Myocyte (in vitro differentiated cells): Measurements from ENCODE around the gene LRRC10. TPM values are rescaled to one million over a fixed set of nuclear protein-coding genes. Genes with fewer than 3 reads are reported as not detected.

Experiments used
- DNase-seq: peaks from one replicate; pipeline ENCODE4 v3.0.0-alpha.2; 2012; ENCODE audit warnings: low read depth
- microRNA-seq: library from miRNA; unstranded; fragments of <30 nt; microRNA quantifications from one replicate; pipeline ENCODE4, GENCODE V29; 2016
- total RNA-seq: library from RNA; depleted of rRNA; stranded (reverse); fragments of >200 nt; gene quantifications from 2 replicates; pipeline ENCODE4 v1.2.3, GENCODE V29; 2014

The LRRC10 gene
- total RNA-seq, 1 donor from 2014 or later, result not detected

GRCh38 chr12:69570000-69570516 is 40.6 kb downstream of the LRRC10 start:
- DNase-seq, result no peak

GRCh38 chr12:69569236-69569635 is 41.5 kb downstream of the LRRC10 start:
- DNase-seq, result no peak

GRCh38 chr12:69566603-69567002 is 44.1 kb downstream of the LRRC10 start:
- no peak for DNase-seq

DNA sequence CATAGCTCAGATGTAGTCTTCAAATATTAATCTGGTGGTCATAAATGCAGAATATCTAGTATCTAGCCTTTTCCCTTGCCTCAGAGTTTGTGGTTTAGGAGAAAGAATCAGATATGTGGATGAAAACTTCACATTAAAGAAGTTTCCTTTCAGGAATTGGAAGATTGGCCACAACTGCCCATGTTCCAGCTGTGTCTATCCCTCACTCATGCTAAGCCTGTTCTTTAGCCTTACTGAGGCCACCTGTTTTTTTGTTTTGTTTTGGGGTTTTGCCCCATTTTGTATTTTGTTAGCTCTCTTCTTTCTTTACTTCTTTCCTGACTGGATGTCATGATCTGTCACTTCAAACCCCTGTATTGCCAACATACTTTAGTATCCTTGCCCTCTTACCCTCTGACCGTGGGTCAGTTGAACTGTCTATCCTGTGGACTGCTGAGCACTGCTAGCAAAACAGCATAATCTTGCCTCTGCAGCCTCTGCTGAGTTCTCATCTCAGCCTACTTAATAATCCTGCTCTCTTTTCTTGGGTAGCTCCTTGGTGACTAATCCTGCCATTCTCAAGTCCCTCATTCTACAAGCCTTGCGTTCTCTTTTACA is 47.4 kb downstream of the LRRC10 start:
- DNase-seq, result peak; percentile 37

Small RNAs within 50 kb of the gene (microRNA-seq; reads per million reads assigned to microRNA genes)
- not detected for gene MIR3913-1
- gene MIR3913-2, result not detected

Other genes with a start within 250 kb of the LRRC10 start
- 59.7 and 66.8 TPM in 2 replicates for gene FRS2, start 140.5 kb downstream of the LRRC10 start, total RNA-seq
- gene CCT2, start 25.4 kb downstream of the LRRC10 start, total RNA-seq, result 297 and 325 TPM in 2 replicates
- gene BEST3, start 88.4 kb upstream of the LRRC10 start, total RNA-seq, result 40.9 and 42.2 TPM in 2 replicates
- gene RAB3IP, start 128.0 kb upstream of the LRRC10 start, total RNA-seq, result 11.1 and 17.9 TPM in 2 replicates
- 0.03 and 0.21 TPM in 2 replicates for gene MYRFL, start 214.3 kb upstream of the LRRC10 start, total RNA-seq